DND-41 (cell line): ENCODE results near the gene PSD.

Experiments
- ATAC-seq: fragments of 200-7000 bp; cut with Tn5 transposase; 3 replicates; pipeline ENCODE4 v1.9.1; 2021; ENCODE audit warnings: low read depth; ENCODE audit not compliant: insufficient read depth
- DNase-seq: peaks from one replicate; pipeline ENCODE4 v3.0.0-alpha.2; 2020
- H2AFZ ChIP-seq: 2 replicates; pipeline ENCODE4 v1.6.0; 2012; ENCODE audit warnings: low read depth, low read length
- H3K27ac ChIP-seq: 2 replicates; pipeline ENCODE4 v1.5.1; 2012; ENCODE audit warnings: low read length, inconsistent platforms
- H3K27me3 ChIP-seq: fragments of 200-600 bp; sonication (generic); 2 replicates; pipeline ENCODE4 v1.6.0; 2012; ENCODE audit warnings: low read length, mild to moderate bottlenecking, inconsistent platforms; ENCODE audit not compliant: insufficient read depth, poor library complexity
- H3K36me3 ChIP-seq: 2 replicates; pipeline ENCODE4 v1.5.1; 2012; ENCODE audit warnings: low read length, inconsistent platforms; ENCODE audit not compliant: insufficient read depth
- H3K4me1 ChIP-seq: 2 replicates; pipeline ENCODE4 v1.5.1; 2012; ENCODE audit warnings: mild to moderate bottlenecking, low read length; ENCODE audit not compliant: insufficient read depth
- H3K4me2 ChIP-seq: 2 replicates; pipeline ENCODE4 v1.6.0; 2012; ENCODE audit warnings: mild to moderate bottlenecking, moderate library complexity, low read length, inconsistent platforms; ENCODE audit not compliant: insufficient read depth
- H3K4me3 ChIP-seq, 2 experiments: fragments of 200-600 bp in 1 of 2; shearing (Covaris generic) in 1 of 2; 2 replicates each; pipeline ENCODE4 v1.5.1; 2012 to 2016; ENCODE audit warnings: inconsistent platforms in 2 of 2, low read length in 2 of 2, mild to moderate bottlenecking in 2 of 2, low read depth in 1 of 2, moderate library complexity in 1 of 2
- H3K79me2 ChIP-seq: 2 replicates; pipeline ENCODE4 v1.6.0; 2012; ENCODE audit warnings: low read length, inconsistent platforms; ENCODE audit not compliant: insufficient read depth
- H3K9ac ChIP-seq: 2 replicates; pipeline ENCODE4 v1.6.0; 2012; ENCODE audit warnings: low read depth, mild to moderate bottlenecking, inconsistent platforms, low read length, moderate library complexity
- H3K9me3 ChIP-seq: 2 replicates; pipeline ENCODE4 v1.5.1; 2012; ENCODE audit warnings: low read length, moderate library complexity, mild to moderate bottlenecking, inconsistent platforms; ENCODE audit not compliant: insufficient read depth, severe bottlenecking
- H4K20me1 ChIP-seq: 2 replicates; pipeline ENCODE4 v1.6.0; 2012; ENCODE audit warnings: low read length; ENCODE audit not compliant: insufficient read depth
- EZH2 ChIP-seq: IDR thresholded peaks from 3 replicates; pipeline ENCODE4 v1.6.1; 2012; ENCODE audit warnings: borderline replicate concordance, low read depth, mild to moderate bottlenecking, moderate library complexity, low read length, inconsistent platforms; ENCODE audit not compliant: severe bottlenecking
- TF ChIP-seq, protein P1 (sequence below): IDR thresholded peaks from 2 replicates; pipeline ENCODE4 v1.5.1; 2012; ENCODE audit warnings: borderline replicate concordance, low read length, moderate library complexity, mild to moderate bottlenecking; ENCODE audit not compliant: poor library complexity, severe bottlenecking; ENCODE audit errors: extremely low read depth

Gene PSD

DNA sequence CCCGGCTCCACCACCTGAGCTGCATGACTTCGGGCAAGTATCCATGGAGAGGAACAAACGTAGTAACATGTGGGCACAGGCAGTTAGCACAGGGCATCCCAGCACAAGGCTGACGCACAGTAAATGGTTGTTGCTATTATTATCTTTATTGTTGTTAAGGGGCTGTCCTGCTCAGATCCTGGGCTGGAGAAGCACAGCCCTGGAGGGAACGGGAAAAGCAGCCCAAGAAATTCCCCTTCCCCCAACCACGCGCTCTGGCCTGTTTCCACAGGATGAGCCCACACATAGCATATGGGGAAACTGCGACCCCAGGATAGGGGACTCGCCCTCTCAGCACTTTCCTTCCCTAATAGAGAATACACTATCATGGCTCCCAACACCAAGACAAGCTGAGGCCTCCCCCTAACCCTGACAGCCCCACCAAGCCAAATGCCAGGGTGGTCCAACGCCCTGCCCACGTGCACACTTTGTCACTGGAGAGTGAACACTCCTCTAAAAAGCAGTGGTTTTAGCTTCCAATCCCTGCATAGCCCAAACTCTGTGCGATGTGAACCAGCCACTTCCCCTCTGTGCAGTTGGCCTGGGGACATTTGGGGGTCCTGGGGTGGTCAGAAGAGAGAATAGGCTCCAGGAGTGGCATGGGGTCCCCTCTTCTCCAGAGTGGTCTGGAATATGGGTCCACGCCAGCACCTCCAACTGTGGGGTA lies 11.0 kb downstream of the PSD start:
- ATAC-seq (no peak), DNase-seq (no peak)
- peaks cover 10% of the 10 kb centered on the region for H3K4me1 ChIP-seq
- H2AFZ ChIP-seq = no peak overlapping the region
- no peak for TF ChIP-seq EZH2
- TF ChIP-seq, protein P1, sequence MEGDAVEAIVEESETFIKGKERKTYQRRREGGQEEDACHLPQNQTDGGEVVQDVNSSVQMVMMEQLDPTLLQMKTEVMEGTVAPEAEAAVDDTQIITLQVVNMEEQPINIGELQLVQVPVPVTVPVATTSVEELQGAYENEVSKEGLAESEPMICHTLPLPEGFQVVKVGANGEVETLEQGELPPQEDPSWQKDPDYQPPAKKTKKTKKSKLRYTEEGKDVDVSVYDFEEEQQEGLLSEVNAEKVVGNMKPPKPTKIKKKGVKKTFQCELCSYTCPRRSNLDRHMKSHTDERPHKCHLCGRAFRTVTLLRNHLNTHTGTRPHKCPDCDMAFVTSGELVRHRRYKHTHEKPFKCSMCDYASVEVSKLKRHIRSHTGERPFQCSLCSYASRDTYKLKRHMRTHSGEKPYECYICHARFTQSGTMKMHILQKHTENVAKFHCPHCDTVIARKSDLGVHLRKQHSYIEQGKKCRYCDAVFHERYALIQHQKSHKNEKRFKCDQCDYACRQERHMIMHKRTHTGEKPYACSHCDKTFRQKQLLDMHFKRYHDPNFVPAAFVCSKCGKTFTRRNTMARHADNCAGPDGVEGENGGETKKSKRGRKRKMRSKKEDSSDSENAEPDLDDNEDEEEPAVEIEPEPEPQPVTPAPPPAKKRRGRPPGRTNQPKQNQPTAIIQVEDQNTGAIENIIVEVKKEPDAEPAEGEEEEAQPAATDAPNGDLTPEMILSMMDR = no peak
- H4K20me1 ChIP-seq = peaks cover 6% of the 10 kb centered on the region
- no peaks in the 10 kb centered on the region for H3K79me2 ChIP-seq
- no peak overlapping the region for H3K4me2 ChIP-seq
- H3K9ac ChIP-seq = no peak overlapping the region
- peaks cover 35% of the 10 kb centered on the region for H3K27me3 ChIP-seq
- H3K36me3 ChIP-seq = no peaks in the 10 kb centered on the region
- no peaks in the 10 kb centered on the region for H3K9me3 ChIP-seq
- no peak overlapping the region for H3K4me3 ChIP-seq
- H3K27ac ChIP-seq = no peak overlapping the region

DNA sequence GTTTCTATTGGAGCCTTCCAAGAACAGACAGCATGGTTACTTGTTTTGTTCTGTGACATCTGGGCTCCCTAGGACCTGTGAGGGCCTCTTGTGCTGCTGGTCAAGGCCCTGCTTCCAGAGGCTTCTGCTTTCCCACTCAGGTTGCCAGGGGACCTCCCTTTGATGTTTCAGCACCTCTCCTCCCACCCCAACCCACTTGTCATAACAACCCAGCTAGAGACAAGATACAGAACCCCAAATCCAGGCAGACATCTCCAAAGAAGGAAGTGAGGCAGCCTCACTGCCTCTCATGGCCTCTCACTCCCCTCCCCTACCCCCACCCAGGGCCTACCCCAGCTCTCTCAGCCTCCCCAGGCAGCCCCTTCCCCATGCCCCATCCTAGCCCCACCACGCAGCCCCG lies 11.8 kb downstream of the PSD start:
- no peak overlapping the region for H3K4me2 ChIP-seq
- peaks cover 6% of the 10 kb centered on the region for H4K20me1 ChIP-seq
- H3K9me3 ChIP-seq = no peaks in the 10 kb centered on the region
- DNase-seq (no peak), ATAC-seq (no peak)
- H3K27ac ChIP-seq = no peak overlapping the region
- peaks cover 35% of the 10 kb centered on the region for H3K27me3 ChIP-seq
- H3K79me2 ChIP-seq = no peaks in the 10 kb centered on the region
- H3K4me1 ChIP-seq = peaks cover 10% of the 10 kb centered on the region
- H3K36me3 ChIP-seq = no peaks in the 10 kb centered on the region
- no peak overlapping the region for H2AFZ ChIP-seq
- H3K4me3 ChIP-seq = no peak overlapping the region
- TF ChIP-seq, protein P1 = no peak
- H3K9ac ChIP-seq = no peak overlapping the region

DNA sequence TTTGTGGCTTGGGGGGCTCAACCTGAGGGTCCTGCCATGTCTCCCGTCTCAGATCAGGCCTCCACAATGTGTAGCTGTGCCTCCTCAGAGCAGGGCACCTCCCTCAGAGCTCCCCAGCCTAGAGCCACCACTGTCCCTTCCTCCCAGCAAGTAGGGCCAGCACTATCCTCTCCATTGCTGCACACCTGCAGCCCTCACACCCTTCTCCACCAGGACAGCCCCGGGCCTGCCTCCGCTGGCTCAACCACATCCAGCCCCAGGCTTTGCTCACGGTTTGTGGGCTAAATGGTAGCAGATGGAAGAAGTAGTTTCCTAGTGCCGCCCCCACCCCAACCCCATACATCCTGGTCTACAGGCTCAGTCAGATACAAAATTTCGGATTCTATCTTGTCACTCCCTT lies 13.0 kb downstream of the PSD start:
- Histone ChIP-seq H3K4me1 (peaks cover 10% of the 10 kb centered on the region), H4K20me1 (peaks cover 6% of the 10 kb centered on the region; the same call in 1 of the 2 replicates), H2AFZ (no peak overlapping the region), H3K9me3 (no peaks in the 10 kb centered on the region), H3K79me2 (no peaks in the 10 kb centered on the region), H3K4me2 (no peak overlapping the region), H3K9ac (no peak overlapping the region), H3K4me3 (no peak overlapping the region), H3K27ac (no peak overlapping the region), H3K36me3 (no peaks in the 10 kb centered on the region), H3K27me3 (peaks cover 28% of the 10 kb centered on the region)
- TF ChIP-seq, protein P1 = no peak
- TF ChIP-seq EZH2 = no peak
- DNase-seq = peak; percentile 38
- 0 out of 3 replicates have a peak, but pooled peaks have one; percentile 37 for ATAC-seq
